COLO668 (cell line): ENCODE results near the gene FBXW12.
"Not testable (repeated sequence)": the region's sequence is repeated elsewhere in the genome, so short reads cannot be mapped to it uniquely, and the experiment has no call there.

ENCODE experiments used
- DNase-seq: peaks from one replicate; lab custom pipeline; 2025; ENCODE audit not compliant: unreplicated experiment; lab: John Stamatoyannopoulos, UW

FBXW12 gene

GRCh38 chr3:48372377-48372770 lies 355 bp downstream of the FBXW12 start:
- DNase-seq, result peak; percentile 16

GRCh38 chr3:48372862-48373435 lies 930 bp downstream of the FBXW12 start:
- DNase-seq, result no peak

- no peak for DNase-seq
These were observed 15.6 kb downstream of the FBXW12 start for GRCh38 chr3:48387634-48388033.

GRCh38 chr3:48388966-48389365 lies 16.9 kb downstream of the FBXW12 start:
- DNase-seq, result no peak

- no peak for DNase-seq
These were observed 22.4 kb downstream of the FBXW12 start for GRCh38 chr3:48394391-48394790.

GRCh38 chr3:48395714-48396113 lies 23.7 kb downstream of the FBXW12 start:
- DNase-seq, result no peak

- no peak for DNase-seq
These were observed 26.0 kb downstream of the FBXW12 start for GRCh38 chr3:48397767-48398681.

GRCh38 chr3:48398701-48399386 lies 26.8 kb downstream of the FBXW12 start:
- DNase-seq, result no peak

GRCh38 chr3:48399387-48400172 lies 27.6 kb downstream of the FBXW12 start:
- DNase-seq, result no peak

- DNase-seq, result peak; percentile 31
These were observed 28.9 kb downstream of the FBXW12 start for GRCh38 chr3:48400824-48401433.

- not testable (repeated sequence) for DNase-seq
These were observed 29.4 kb downstream of the FBXW12 start for GRCh38 chr3:48401434-48401901.

- DNase-seq, result no peak
These were observed 30.3 kb downstream of the FBXW12 start for GRCh38 chr3:48402281-48402732.

- DNase-seq, result no peak
These were observed 30.9 kb downstream of the FBXW12 start for GRCh38 chr3:48402907-48403306.

GRCh38 chr3:48403533-48404439 lies 31.8 kb downstream of the FBXW12 start:
- DNase-seq, result no peak

GRCh38 chr3:48404440-48405342 lies 32.7 kb downstream of the FBXW12 start:
- DNase-seq, result no peak

GRCh38 chr3:48405343-48405881 lies 33.4 kb downstream of the FBXW12 start:
- no peak for DNase-seq

- DNase-seq, result no peak
These were observed 34.0 kb downstream of the FBXW12 start for GRCh38 chr3:48405971-48406370.
